ENCODE results near the gene FOXRED1. TPM values are rescaled to one million over a fixed set of nuclear protein-coding genes. Genes with fewer than 3 reads are reported as not detected.

Gene FOXRED1
- total and polyA plus RNA-seq, 3 experiments from 2014 or later, result 16.3 to 42.4 (median 40.3) TPM

DNA sequence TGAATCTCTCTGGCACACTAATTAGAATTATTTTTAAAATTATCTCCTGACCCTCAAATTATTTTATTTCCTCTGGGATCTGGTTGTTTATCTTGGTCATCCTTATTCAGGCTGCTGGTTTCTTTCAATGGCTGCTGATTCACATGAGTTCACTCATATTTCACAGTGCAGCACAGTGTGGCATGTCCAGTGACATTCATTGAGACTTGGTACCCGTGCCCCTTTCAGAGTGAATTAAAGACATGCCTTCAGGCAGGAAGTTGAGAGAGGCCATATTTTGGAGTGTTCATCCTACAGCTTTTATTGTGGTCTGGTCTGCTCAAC is 48.4 kb downstream of the FOXRED1 start:
- CTCF ChIA-PET, result interaction anchor here (0.6 to 5.9 kb wide), 2 partner anchors 8 to 163 kb away, joined by 3 to 36 read pairs; no protein-coding TSS in a partner anchor
- Mint-ChIP-seq H3K4me3 (peak overlapping the region; percentile 18 to 87 (median 63)), H3K27ac (peak overlapping the region; percentile 74 to 98 (median 93)), H3K36me3 (peaks cover 16 to 44% (median 28%) of the 10 kb centered on the region in 3 donors), H3K9me3 (peaks cover 0 to 6% (median 0%) of the 10 kb centered on the region in 5 donors), H3K27me3 (no peaks in the 10 kb centered on the region), H3K4me1 (peaks cover 42 to 53% (median 43%) of the 10 kb centered on the region in 3 donors)
- Histone ChIP-seq H3K4me1 (ENCODE audit: insufficient read depth, low read length) (peaks cover 26% of the 10 kb centered on the region), H3K27ac (ENCODE audit: low read depth, low read length) (no peak overlapping the region), H3K4me3 (ENCODE audit: low read length) (no peak overlapping the region), H3K9me3 (ENCODE audit: low read length) (no peaks in the 10 kb centered on the region), H3K36me3 (ENCODE audit: insufficient read depth, low read length) (no peaks in the 10 kb centered on the region), H3K27me3 (ENCODE audit: insufficient read depth, low read length, poor library complexity, severe bottlenecking) (no peaks in the 10 kb centered on the region)
- no peak for DNase-seq
- POLR2A ChIA-PET, result interaction anchor here (1.4 to 2.0 kb wide), 2 partner anchors 13 to 48 kb away, joined by 3 to 8 read pairs; partner anchors contain the start of gene DCPS

DNA sequence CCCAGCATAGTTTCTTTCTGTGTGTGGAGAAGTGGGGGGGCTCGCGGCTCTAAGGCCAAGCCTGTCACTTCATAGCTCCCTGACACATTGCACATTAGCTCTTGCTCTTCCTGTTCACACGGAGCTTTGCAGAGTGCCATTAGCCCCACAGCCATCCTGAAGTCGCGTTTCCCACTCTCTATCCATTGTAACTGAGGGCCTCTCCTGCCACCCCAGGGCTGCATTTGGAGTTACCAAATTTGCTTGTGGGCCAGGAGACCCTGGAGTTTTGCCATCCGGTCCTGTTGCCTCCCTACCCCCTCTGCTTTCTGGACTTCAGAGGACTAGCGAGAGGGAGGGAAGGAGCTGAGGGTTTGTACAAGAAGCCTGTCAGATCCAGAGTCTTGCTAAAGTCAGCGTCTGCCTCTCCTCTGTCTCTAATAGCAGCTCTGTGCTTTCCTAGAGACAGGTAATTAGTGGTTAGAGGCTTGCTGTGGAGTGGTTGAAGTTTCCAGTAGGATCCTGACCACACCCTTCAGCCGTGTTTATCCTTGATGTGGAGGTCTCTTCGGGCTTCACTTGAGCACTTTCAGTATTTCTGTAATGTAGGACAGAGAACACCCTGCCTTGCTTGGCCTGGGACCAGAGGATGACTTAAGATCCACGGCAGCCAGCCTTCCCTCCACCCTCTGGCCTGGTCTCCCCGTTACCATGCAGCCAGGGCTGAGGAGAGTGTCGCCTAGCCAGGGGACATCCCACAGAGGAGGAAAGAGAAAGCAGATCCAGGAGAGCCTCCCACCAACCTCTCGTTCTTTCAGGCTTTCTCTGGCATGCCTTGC is 49.0 kb downstream of the FOXRED1 start:
- H3K4me1 ChIP-seq (ENCODE audit: insufficient read depth, low read length), result peaks cover 26% of the 10 kb centered on the region
- peaks cover 0 to 6% (median 0%) of the 10 kb centered on the region in 5 donors for H3K9me3 Mint-ChIP-seq
- no peaks in the 10 kb centered on the region for H3K27me3 ChIP-seq (ENCODE audit: insufficient read depth, low read length, poor library complexity, severe bottlenecking)
- H3K36me3 ChIP-seq (ENCODE audit: insufficient read depth, low read length), result no peaks in the 10 kb centered on the region
- H3K4me3 ChIP-seq (ENCODE audit: low read length), result peak overlapping the region; percentile 41
- H3K27ac Mint-ChIP-seq, result peak overlapping the region; percentile 74 to 98 (median 93)
- peak overlapping the region; percentile 46 for H3K27ac ChIP-seq (ENCODE audit: low read depth, low read length)
- CTCF ChIA-PET, result interaction anchor here (0.6 to 5.9 kb wide), 5 partner anchors 7 to 162 kb away, joined by 3 to 36 read pairs (median 6); no protein-coding TSS in a partner anchor
- H3K9me3 ChIP-seq (ENCODE audit: low read length), result no peaks in the 10 kb centered on the region
- no peaks in the 10 kb centered on the region for H3K27me3 Mint-ChIP-seq
- peaks cover 16 to 38% (median 28%) of the 10 kb centered on the region in 3 donors for H3K36me3 Mint-ChIP-seq
- H3K4me1 Mint-ChIP-seq, result peaks cover 42 to 53% (median 43%) of the 10 kb centered on the region in 3 donors
- POLR2A ChIA-PET, result interaction anchor here (1.4 to 2.0 kb wide), 2 partner anchors 14 to 49 kb away, joined by 3 to 8 read pairs; partner anchors contain the start of gene DCPS
- peak overlapping the region; percentile 18 to 87 (median 63) for H3K4me3 Mint-ChIP-seq
- DNase-seq, result peak in 2 of 5 donors; percentile 32 to 34

DNA sequence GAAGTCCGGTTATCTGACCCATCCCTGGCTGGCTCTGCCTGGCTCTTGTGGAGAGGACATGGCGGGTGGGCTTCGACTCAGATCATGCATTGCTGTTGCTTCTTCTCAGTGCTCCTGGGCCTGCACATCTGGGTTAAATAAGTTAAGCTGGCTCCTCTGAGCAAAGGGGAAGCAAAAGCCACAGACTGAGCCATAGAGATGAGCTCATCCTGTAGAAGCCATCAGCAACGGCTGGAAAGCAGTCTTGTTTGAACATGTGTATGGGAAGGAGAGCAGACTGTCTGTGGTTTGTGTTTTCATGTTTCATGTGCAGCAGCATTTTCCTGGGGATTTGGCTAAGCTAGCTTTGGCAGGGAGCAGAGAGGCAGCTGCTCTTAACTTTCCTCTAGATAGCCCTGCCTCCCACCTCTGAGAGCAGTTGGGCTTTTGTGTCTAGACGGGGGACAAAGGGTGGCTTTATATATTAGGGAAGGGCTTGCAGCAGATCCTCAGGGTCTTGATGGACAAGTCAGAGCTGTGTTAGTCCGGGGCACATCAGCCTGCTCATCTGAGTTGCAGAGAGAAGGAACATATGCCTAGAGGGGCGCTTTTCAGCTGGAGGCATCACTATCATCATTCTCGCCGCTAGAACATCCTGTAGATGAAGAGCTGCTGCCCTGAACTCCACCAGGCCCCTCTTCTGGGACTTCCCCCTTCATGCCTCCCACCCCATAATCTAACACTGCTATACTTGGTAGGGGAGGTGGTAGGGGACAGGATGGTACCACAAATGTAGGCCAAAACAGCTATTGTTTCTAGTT is 49.8 kb downstream of the FOXRED1 start:
- Histone ChIP-seq H3K4me1 (ENCODE audit: insufficient read depth, low read length) (peaks cover 26% of the 10 kb centered on the region), H3K9me3 (ENCODE audit: low read length) (no peaks in the 10 kb centered on the region), H3K4me3 (ENCODE audit: low read length) (peak overlapping the region; percentile 41), H3K27ac (ENCODE audit: low read depth, low read length) (peak overlapping the region; percentile 46), H3K27me3 (ENCODE audit: insufficient read depth, low read length, poor library complexity, severe bottlenecking) (no peaks in the 10 kb centered on the region), H3K36me3 (ENCODE audit: insufficient read depth, low read length) (no peaks in the 10 kb centered on the region)
- Mint-ChIP-seq H3K4me3 (peak overlapping the region; percentile 21 to 87 (median 63)), H3K36me3 (peaks cover 16 to 31% (median 28%) of the 10 kb centered on the region in 3 donors), H3K27ac (peak overlapping the region; percentile 74 to 98 (median 93)), H3K9me3 (peaks cover 0 to 6% (median 0%) of the 10 kb centered on the region in 5 donors), H3K27me3 (no peaks in the 10 kb centered on the region), H3K4me1 (peaks cover 42 to 53% (median 43%) of the 10 kb centered on the region in 3 donors)
- peak in 2 of 5 donors; percentile 13 to 20 for DNase-seq
- POLR2A ChIA-PET, result interaction anchor here (0.9 to 2.0 kb wide), 3 partner anchors 15 to 50 kb away, joined by 3 to 8 read pairs (median 3); partner anchors contain the start of genes DCPS, FOXRED1 and SRPRA
- CTCF ChIA-PET, result interaction anchor here (1.2 to 5.9 kb wide), 5 partner anchors 8 to 161 kb away, joined by 3 to 36 read pairs (median 6); no protein-coding TSS in a partner anchor

DNA sequence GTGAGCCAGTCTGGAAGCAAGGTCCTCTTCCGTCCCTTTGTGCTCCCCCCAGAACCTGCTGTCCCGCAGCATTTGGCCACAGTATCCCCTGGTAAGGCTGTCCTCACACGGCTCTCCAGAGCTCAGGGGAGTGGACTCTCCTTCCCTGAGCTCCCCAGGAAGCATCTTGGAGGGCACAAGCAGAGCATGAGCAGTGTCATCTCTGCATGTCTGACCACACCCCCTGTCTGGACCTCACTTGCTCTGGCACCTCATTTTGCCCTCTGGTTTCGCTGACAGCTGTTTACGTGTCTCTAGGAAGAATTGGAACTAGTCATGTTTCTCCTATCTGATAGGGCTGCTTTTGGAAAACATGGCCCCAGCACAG is 50.4 kb downstream of the FOXRED1 start:
- ChIA-PET CTCF (interaction anchor here (1.2 to 5.9 kb wide), 5 partner anchors 9 to 161 kb away, joined by 3 to 36 read pairs (median 6); no protein-coding TSS in a partner anchor), POLR2A (interaction anchor here (0.9 to 2.0 kb wide), 2 partner anchors 15 to 51 kb away, joined by 3 to 8 read pairs; partner anchors contain the start of genes DCPS, FOXRED1 and SRPRA)
- Mint-ChIP-seq H3K27ac (peak overlapping the region; percentile 74 to 98 (median 93)), H3K4me1 (peaks cover 41 to 53% (median 43%) of the 10 kb centered on the region in 3 donors), H3K4me3 (peak overlapping the region; percentile 21 to 87 (median 63)), H3K9me3 (peaks cover 0 to 6% (median 0%) of the 10 kb centered on the region in 5 donors), H3K36me3 (peaks cover 12 to 25% (median 23%) of the 10 kb centered on the region in 3 donors), H3K27me3 (no peaks in the 10 kb centered on the region)
- Histone ChIP-seq H3K27ac (ENCODE audit: low read depth, low read length) (no peak overlapping the region), H3K27me3 (ENCODE audit: insufficient read depth, low read length, poor library complexity, severe bottlenecking) (no peaks in the 10 kb centered on the region), H3K4me3 (ENCODE audit: low read length) (peak overlapping the region; percentile 16), H3K9me3 (ENCODE audit: low read length) (no peaks in the 10 kb centered on the region), H3K4me1 (ENCODE audit: insufficient read depth, low read length) (peaks cover 26% of the 10 kb centered on the region), H3K36me3 (ENCODE audit: insufficient read depth, low read length) (no peaks in the 10 kb centered on the region)
- DNase-seq, result no peak

DNA sequence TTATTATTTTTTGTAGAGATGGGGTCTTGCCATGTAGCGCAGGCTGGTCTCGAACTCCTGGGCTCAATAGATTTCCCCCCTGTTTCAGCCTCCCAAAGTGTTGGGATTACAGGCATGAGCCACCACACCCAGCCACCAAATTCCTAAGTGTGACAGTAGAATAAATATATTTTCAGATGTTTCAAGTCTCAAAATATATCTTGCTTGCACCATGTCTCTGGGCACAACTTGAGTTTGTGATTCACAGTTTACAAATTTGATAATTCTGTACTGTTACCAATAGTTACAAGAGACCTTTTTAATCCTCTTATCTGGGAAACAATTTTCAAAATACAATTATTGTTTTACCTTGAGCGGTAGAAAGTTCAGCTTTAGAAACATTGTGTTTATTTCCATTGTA is 54.0 kb downstream of the FOXRED1 start:
- Mint-ChIP-seq H3K4me1 (peaks cover 36 to 52% (median 44%) of the 10 kb centered on the region in 3 donors), H3K36me3 (peaks cover 6 to 26% (median 7%) of the 10 kb centered on the region in 3 donors), H3K9me3 (no peaks in the 10 kb centered on the region), H3K4me3 (no peak overlapping the region), H3K27ac (peak overlapping the region in 1 of 8 donors; percentile 21), H3K27me3 (no peaks in the 10 kb centered on the region)
- H3K9me3 ChIP-seq (ENCODE audit: low read length), result no peaks in the 10 kb centered on the region
- no peak overlapping the region for H3K27ac ChIP-seq (ENCODE audit: low read depth, low read length)
- no peaks in the 10 kb centered on the region for H3K27me3 ChIP-seq (ENCODE audit: insufficient read depth, low read length, poor library complexity, severe bottlenecking)
- H3K4me3 ChIP-seq (ENCODE audit: low read length), result no peak overlapping the region
- DNase-seq, result no peak
- POLR2A ChIA-PET, result no interaction called here
- CTCF ChIA-PET, result interaction anchor here (1.9 kb wide), 1 partner anchor 12 kb away, joined by 4 read pairs; no protein-coding TSS in a partner anchor
- H3K36me3 ChIP-seq (ENCODE audit: insufficient read depth, low read length), result no peaks in the 10 kb centered on the region
- H3K4me1 ChIP-seq (ENCODE audit: insufficient read depth, low read length), result peaks cover 17% of the 10 kb centered on the region

DNA sequence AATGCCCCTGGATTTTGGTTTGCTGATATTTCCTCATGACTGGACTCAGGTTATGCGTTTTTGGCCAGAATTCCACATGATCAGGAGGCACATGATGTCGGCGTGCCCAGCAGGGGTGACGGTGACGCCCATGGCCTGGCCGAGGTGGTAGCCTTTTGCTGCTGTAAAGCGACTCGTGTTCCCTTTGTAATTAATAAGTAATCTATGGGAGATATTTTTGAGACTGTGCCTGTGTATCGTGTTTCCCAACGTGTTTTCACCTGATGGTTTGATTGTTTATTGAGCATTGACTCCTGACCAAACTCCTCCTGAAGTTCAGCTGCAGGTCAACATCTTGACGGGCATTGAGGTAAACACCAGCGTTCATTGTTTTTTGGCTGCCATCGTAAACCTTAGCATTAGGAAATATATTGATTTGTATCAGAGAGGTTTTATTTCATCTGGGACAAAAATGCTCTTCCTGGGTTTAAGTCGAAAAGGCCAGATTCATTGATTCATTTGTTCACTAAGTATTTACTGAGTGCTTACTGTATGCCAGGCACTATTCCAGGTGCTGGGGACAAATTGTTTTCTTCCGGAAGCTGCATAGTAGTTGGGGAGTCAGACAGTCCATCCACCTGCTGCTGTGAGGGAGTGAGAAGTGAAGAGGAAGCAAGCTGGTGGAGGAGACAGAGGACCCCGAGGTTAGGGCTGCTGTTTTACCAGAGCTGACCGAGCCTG is 58.5 kb downstream of the FOXRED1 start:
- no peaks in the 10 kb centered on the region for H3K27me3 ChIP-seq (ENCODE audit: insufficient read depth, low read length, poor library complexity, severe bottlenecking)
- H3K4me1 ChIP-seq (ENCODE audit: insufficient read depth, low read length), result peaks cover 24% of the 10 kb centered on the region
- ChIA-PET POLR2A (no interaction called here), CTCF (no interaction called here)
- peaks cover 14% of the 10 kb centered on the region for H3K36me3 ChIP-seq (ENCODE audit: insufficient read depth, low read length)
- peak overlapping the region in 7 of 8 donors; percentile 13 to 91 (median 85) for H3K27ac Mint-ChIP-seq
- no peak overlapping the region for H3K4me3 Mint-ChIP-seq
- peaks cover 0 to 48% (median 6%) of the 10 kb centered on the region in 3 donors for H3K36me3 Mint-ChIP-seq
- peaks cover 31 to 51% (median 43%) of the 10 kb centered on the region in 3 donors for H3K4me1 Mint-ChIP-seq
- H3K9me3 ChIP-seq (ENCODE audit: low read length), result no peaks in the 10 kb centered on the region
- no peak for DNase-seq
- no peaks in the 10 kb centered on the region for H3K9me3 Mint-ChIP-seq
- H3K27ac ChIP-seq (ENCODE audit: low read depth, low read length), result no peak overlapping the region
- no peaks in the 10 kb centered on the region for H3K27me3 Mint-ChIP-seq
- H3K4me3 ChIP-seq (ENCODE audit: low read length), result no peak overlapping the region
